Esophagus (tissue), 2 donors: Measurements from ENCODE around the gene MEPCE. TPM values are rescaled to one million over a fixed set of nuclear protein-coding genes. Genes with fewer than 3 reads are reported as not detected.

Experiments
- H3K27ac ChIP-seq, 2 donors: one replicate each; pipeline ENCODE4 v1.5.1; 2013; ENCODE audit warnings: low read depth in 2 of 2, mild to moderate bottlenecking in 2 of 2, inconsistent platforms in 1 of 2, low read length in 1 of 2, moderate library complexity in 1 of 2
- H3K27me3 ChIP-seq, 2 donors: one replicate each; pipeline ENCODE4 v1.6.1; 2013; ENCODE audit warnings: low read length in 2 of 2, control low read depth in 1 of 2, mild to moderate bottlenecking in 1 of 2; ENCODE audit not compliant: insufficient read depth in 2 of 2, control insufficient read depth in 1 of 2
- H3K36me3 ChIP-seq, 2 donors: one replicate each; pipeline ENCODE4 v1.6.1; 2013; ENCODE audit warnings: low read length in 1 of 2; ENCODE audit not compliant: control insufficient read depth in 2 of 2, insufficient read depth in 2 of 2
- H3K4me1 ChIP-seq, 2 donors: one replicate each; pipeline ENCODE4 v1.6.1; 2013; ENCODE audit warnings: low read length in 1 of 2; ENCODE audit not compliant: control insufficient read depth in 2 of 2, insufficient read depth in 2 of 2
- H3K4me3 ChIP-seq, 2 donors: one replicate each; pipeline ENCODE4 v1.5.1; 2013; ENCODE audit warnings: low read length in 2 of 2, mild to moderate bottlenecking in 2 of 2, low read depth in 1 of 2, moderate library complexity in 1 of 2
- H3K9me3 ChIP-seq, 2 donors: one replicate each; pipeline ENCODE4 v1.6.1; 2013; ENCODE audit warnings: mild to moderate bottlenecking in 2 of 2, low read depth in 1 of 2, low read length in 1 of 2, moderate library complexity in 1 of 2; ENCODE audit not compliant: control insufficient read depth in 2 of 2, insufficient read depth in 1 of 2
- WGBS, 2 donors: extraction: QIAGEN DNeasy Blood & Tissue Kit; methylation state at CpG; one replicate each; pipeline ENCODE4 v1.1.7; 2013; 5-methylcytosine and 5-hydroxymethylcytosine counted together
- polyA plus RNA-seq, 2 donors: library from polyadenylated mRNA; stranded (reverse); fragments of 200-250 nt; gene quantifications; one replicate each; pipeline ENCODE4 v1.2.3, GENCODE V29; 2013
- donor health status: healthy with polysubstance abuse.
- donor health status: Bipolar disorder and iron deficiency.

MEPCE gene
- polyA plus RNA-seq, 2 donors: 18.0 to 21.8 TPM

DNA sequence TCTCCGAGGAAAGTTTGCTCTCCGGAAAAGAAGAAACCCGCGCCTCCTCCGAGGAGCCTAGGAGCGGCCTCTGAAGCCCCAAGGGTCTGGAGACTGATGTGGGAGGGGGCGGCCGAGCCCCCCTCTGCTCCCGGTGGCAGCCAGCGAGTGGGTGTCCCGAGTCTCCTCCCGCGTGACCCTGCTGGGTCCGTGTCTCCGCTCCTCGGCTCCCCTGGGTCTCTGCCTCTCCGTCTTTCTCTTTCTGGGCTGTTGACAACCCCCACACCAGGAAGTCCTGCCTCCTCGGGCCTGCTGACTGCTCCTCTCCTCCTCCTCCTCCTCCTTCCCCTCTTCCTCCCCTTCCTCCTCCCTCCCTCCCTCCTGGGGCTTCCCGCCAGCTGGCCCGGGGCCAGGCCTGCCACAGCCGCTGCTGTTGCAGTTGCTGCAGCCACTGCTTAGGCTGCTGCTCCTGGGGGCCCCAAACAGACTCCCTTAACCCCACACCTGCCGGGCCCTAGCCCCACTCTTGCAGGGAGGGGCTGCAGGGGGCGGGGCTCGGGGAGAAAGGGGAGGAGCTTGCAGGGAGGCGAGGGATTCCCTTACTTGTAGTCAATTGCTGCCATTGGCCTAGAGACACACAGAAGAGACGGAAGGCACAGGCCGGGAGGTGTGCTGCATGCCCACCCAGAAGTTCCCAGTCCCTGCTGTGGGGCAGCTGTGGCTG is 49.5 kb downstream of the MEPCE start, which contains the start of gene TSC22D4:
Gene TSC22D4, minus strand, starts transcription at position 257 of the 703 bp plus-strand sequence. CDS start 1,176 bp downstream, outside the sequence.
- Histone ChIP-seq H3K9me3 (no peaks in the 10 kb centered on the region), H3K4me3 (peak within 1 kb of the TSS; percentile 94 to 97), H3K4me1 (peaks cover 13 to 20% of the 10 kb centered on the region in 2 donors), H3K36me3 (peaks cover 0 to 6% of the 10 kb centered on the region in 2 donors), H3K27me3 (no peaks in the 10 kb centered on the region), H3K27ac (peak within 1 kb of the TSS; percentile 93 to 94)
- WGBS, 2 donors: 1% methylated on average over 22 to 27 of the region's 27 CpGs

DNA sequence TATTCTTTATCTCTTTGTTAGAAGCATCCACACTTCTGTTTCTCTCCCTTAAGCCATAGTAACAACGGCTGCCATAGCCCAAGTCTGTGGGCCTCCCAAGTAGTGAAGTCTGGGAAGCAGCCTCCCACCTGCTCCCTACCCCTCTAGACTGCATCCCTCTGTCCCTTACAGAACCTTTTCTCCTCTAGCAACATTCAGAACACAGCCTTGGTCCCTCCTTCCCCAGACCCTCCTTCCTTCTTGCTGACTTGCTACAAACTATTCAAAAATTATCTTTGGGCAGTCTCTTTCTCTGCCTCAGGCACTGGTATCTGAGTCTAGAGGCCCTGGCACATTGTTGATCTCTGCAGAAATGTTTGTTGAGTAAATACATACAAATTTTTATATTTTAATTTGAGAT is 51.8 kb downstream of the MEPCE start:
- Histone ChIP-seq H3K4me3 (no peak overlapping the region), H3K9me3 (no peaks in the 10 kb centered on the region), H3K36me3 (peaks cover 0 to 3% of the 10 kb centered on the region in 2 donors), H3K4me1 (peaks cover 5 to 13% of the 10 kb centered on the region in 2 donors), H3K27ac (no peak overlapping the region), H3K27me3 (no peaks in the 10 kb centered on the region)
- WGBS, 2 donors: 88 to 93% methylated on average over 1 of the region's 1 CpG

DNA sequence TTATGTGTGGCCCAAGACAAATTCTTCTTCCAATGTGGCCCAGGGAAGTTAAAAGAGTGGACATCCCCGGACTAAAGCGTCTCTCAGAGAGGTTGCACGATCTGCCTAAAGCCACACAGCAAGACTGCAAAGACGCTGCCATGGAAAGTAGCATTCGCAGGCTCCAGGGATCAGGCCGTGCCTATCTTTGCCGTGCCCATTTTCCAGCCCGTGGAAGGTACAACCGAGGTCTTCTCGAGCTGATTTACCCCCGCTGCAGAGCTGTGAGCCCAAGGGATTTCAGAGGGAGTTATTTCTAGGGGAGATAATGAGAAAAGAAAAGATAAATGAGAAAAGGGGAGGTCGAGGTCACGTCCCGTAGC is 53.1 kb downstream of the MEPCE start:
- no peaks in the 10 kb centered on the region for H3K36me3 ChIP-seq
- H3K4me1 ChIP-seq: peaks cover 2 to 4% of the 10 kb centered on the region in 2 donors
- peak overlapping the region; percentile 48 to 51 for H3K4me3 ChIP-seq
- H3K27me3 ChIP-seq: no peaks in the 10 kb centered on the region
- H3K9me3 ChIP-seq: no peaks in the 10 kb centered on the region
- H3K27ac ChIP-seq: no peak overlapping the region
- WGBS, 2 donors: 32 to 37% methylated on average over 14 of the region's 14 CpGs

DNA sequence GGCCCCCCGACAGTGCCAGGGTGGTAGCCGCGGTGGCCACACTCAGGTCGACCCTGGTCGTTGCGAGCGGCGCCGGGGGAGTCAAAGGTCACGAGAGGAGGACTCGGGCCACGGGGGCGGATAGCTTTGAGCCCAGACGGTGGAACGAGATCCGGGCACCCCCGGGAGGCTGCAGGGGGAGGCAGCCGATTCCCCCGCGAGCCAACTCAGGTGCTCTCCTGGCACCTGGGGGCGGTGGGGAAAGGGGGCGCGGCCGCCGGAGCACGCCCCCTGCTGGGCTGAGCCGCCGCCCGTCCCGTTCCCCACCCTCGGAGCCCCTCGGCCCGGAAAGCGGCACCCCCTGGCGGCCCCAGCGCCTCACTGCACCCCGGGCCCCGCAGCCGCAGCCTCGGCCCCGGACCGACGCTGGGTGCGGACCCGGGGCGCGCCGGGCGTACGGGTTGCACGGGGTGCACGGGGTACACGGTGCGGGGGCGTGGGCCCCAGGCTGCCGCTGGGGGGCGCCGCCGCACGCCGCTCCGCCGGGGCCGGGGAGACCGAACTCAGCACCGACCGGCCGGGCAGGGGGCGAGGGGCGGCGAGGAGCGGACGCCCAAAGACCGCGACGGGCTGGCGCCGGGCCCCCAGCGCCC is 53.6 kb downstream of the MEPCE start:
- 0 to 1% methylated on average over 22 to 79 of the region's 79 CpGs for WGBS, 2 donors
- no peaks in the 10 kb centered on the region for H3K27me3 ChIP-seq
- peaks cover 2 to 4% of the 10 kb centered on the region in 2 donors for H3K4me1 ChIP-seq
- H3K9me3 ChIP-seq: no peaks in the 10 kb centered on the region
- peak overlapping the region; percentile 9 to 58 for H3K27ac ChIP-seq
- peak overlapping the region; percentile 48 to 51 for H3K4me3 ChIP-seq
- no peaks in the 10 kb centered on the region for H3K36me3 ChIP-seq

Other genes starting within 250 kb of the MEPCE start
- under 1 TPM; 0.24 to 0.31 TPM for gene PVRIG, start 209.9 kb upstream of the MEPCE start, polyA plus RNA-seq
- gene SPDYE3, start 122.1 kb upstream of the MEPCE start, polyA plus RNA-seq: under 1 TPM; 0.05 to 0.10 TPM
- gene PILRB, start 71.7 kb upstream of the MEPCE start, polyA plus RNA-seq: 10 to 100 TPM; 22.9 to 79.2 TPM
- 1 to 10 TPM in 1 of 2 donors, under 1 TPM in 1; 0.85 to 1.7 TPM for gene PILRA, start 56.3 kb upstream of the MEPCE start, polyA plus RNA-seq
- gene ZCWPW1, start 1.1 kb upstream of the MEPCE start, polyA plus RNA-seq: 1 to 10 TPM; 2.2 to 2.8 TPM
- gene PPP1R35, start 6.7 kb downstream of the MEPCE start, polyA plus RNA-seq: 10 to 100 TPM; 32.1 to 61.5 TPM
- under 1 TPM; 0.31 to 0.65 TPM for gene SPACDR, start 34.4 kb downstream of the MEPCE start, polyA plus RNA-seq
- 10 to 100 TPM; 40.0 to 60.0 TPM for gene TSC22D4, start 49.4 kb downstream of the MEPCE start, polyA plus RNA-seq
- gene NYAP1, start 54.1 kb downstream of the MEPCE start, polyA plus RNA-seq: 1 to 10 TPM in 1 of 2 donors, under 1 TPM in 1; 0.32 to 1.3 TPM
- 10 to 100 TPM; 15.8 to 37.9 TPM for gene AGFG2, start 109.4 kb downstream of the MEPCE start, polyA plus RNA-seq
- gene SAP25, start 144.1 kb downstream of the MEPCE start, polyA plus RNA-seq: 1 to 10 TPM; 1.5 to 3.3 TPM
- gene LRCH4, start 156.3 kb downstream of the MEPCE start, polyA plus RNA-seq: 10 to 100 TPM; 32.3 to 73.4 TPM
- under 1 TPM; 0.33 to 0.81 TPM for gene FBXO24, start 156.5 kb downstream of the MEPCE start, polyA plus RNA-seq
- gene PCOLCE, start 172.5 kb downstream of the MEPCE start, polyA plus RNA-seq: 10 to 100 TPM in 1 of 2 donors, 1 to 10 TPM in 1; 9.9 to 11.0 TPM
- 10 to 100 TPM; 15.5 to 18.4 TPM for gene MOSPD3, start 182.7 kb downstream of the MEPCE start, polyA plus RNA-seq
- gene TFR2, start 211.7 kb downstream of the MEPCE start, polyA plus RNA-seq: under 1 TPM; 0.41 to 0.53 TPM
- gene ACTL6B, start 226.6 kb downstream of the MEPCE start, polyA plus RNA-seq: not detected
- gene GNB2, start 243.9 kb downstream of the MEPCE start, polyA plus RNA-seq: 100 to 1,000 TPM; 147 to 284 TPM